Measurements from ENCODE around the gene EIF3L. TPM values are rescaled to one million over a fixed set of nuclear protein-coding genes. Genes with fewer than 3 reads are reported as not detected.

EIF3L gene
- total and polyA plus RNA-seq, 2 of the 8 experiments (the other 6 are each of a cell fraction or from before 2014, with no cell fraction given), result 639 to 886 TPM

GRCh38 chr22:37850801-37851200 is 1.6 kb downstream of the EIF3L start (continued):
- TF ChIP-seq, protein P1, sequence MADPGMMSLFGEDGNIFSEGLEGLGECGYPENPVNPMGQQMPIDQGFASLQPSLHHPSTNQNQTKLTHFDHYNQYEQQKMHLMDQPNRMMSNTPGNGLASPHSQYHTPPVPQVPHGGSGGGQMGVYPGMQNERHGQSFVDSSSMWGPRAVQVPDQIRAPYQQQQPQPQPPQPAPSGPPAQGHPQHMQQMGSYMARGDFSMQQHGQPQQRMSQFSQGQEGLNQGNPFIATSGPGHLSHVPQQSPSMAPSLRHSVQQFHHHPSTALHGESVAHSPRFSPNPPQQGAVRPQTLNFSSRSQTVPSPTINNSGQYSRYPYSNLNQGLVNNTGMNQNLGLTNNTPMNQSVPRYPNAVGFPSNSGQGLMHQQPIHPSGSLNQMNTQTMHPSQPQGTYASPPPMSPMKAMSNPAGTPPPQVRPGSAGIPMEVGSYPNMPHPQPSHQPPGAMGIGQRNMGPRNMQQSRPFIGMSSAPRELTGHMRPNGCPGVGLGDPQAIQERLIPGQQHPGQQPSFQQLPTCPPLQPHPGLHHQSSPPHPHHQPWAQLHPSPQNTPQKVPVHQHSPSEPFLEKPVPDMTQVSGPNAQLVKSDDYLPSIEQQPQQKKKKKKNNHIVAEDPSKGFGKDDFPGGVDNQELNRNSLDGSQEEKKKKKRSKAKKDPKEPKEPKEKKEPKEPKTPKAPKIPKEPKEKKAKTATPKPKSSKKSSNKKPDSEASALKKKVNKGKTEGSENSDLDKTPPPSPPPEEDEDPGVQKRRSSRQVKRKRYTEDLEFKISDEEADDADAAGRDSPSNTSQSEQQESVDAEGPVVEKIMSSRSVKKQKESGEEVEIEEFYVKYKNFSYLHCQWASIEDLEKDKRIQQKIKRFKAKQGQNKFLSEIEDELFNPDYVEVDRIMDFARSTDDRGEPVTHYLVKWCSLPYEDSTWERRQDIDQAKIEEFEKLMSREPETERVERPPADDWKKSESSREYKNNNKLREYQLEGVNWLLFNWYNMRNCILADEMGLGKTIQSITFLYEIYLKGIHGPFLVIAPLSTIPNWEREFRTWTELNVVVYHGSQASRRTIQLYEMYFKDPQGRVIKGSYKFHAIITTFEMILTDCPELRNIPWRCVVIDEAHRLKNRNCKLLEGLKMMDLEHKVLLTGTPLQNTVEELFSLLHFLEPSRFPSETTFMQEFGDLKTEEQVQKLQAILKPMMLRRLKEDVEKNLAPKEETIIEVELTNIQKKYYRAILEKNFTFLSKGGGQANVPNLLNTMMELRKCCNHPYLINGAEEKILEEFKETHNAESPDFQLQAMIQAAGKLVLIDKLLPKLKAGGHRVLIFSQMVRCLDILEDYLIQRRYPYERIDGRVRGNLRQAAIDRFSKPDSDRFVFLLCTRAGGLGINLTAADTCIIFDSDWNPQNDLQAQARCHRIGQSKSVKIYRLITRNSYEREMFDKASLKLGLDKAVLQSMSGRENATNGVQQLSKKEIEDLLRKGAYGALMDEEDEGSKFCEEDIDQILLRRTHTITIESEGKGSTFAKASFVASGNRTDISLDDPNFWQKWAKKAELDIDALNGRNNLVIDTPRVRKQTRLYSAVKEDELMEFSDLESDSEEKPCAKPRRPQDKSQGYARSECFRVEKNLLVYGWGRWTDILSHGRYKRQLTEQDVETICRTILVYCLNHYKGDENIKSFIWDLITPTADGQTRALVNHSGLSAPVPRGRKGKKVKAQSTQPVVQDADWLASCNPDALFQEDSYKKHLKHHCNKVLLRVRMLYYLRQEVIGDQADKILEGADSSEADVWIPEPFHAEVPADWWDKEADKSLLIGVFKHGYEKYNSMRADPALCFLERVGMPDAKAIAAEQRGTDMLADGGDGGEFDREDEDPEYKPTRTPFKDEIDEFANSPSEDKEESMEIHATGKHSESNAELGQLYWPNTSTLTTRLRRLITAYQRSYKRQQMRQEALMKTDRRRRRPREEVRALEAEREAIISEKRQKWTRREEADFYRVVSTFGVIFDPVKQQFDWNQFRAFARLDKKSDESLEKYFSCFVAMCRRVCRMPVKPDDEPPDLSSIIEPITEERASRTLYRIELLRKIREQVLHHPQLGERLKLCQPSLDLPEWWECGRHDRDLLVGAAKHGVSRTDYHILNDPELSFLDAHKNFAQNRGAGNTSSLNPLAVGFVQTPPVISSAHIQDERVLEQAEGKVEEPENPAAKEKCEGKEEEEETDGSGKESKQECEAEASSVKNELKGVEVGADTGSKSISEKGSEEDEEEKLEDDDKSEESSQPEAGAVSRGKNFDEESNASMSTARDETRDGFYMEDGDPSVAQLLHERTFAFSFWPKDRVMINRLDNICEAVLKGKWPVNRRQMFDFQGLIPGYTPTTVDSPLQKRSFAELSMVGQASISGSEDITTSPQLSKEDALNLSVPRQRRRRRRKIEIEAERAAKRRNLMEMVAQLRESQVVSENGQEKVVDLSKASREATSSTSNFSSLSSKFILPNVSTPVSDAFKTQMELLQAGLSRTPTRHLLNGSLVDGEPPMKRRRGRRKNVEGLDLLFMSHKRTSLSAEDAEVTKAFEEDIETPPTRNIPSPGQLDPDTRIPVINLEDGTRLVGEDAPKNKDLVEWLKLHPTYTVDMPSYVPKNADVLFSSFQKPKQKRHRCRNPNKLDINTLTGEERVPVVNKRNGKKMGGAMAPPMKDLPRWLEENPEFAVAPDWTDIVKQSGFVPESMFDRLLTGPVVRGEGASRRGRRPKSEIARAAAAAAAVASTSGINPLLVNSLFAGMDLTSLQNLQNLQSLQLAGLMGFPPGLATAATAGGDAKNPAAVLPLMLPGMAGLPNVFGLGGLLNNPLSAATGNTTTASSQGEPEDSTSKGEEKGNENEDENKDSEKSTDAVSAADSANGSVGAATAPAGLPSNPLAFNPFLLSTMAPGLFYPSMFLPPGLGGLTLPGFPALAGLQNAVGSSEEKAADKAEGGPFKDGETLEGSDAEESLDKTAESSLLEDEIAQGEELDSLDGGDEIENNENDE (IDR thresholded peaks at IDR 0.05; ENCODE audit: insufficient replicate concordance, low read length), result no peak
- TF ChIP-seq RBBP5 (IDR thresholded peaks at IDR 0.05; ENCODE audit: borderline replicate concordance, low read depth, low read length) (no peak), SIN3A (conservative IDR thresholded peaks at IDR 0.05 in 1 of 2, IDR thresholded peaks at IDR 0.05 in 1 of 2; ENCODE audit: low read depth in 1 of 2, low read length in 2 of 2) (no peak), CTCF (IDR thresholded peaks at IDR 0.05; ENCODE audit: control extremely low read depth in 1 of 3, insufficient read depth in 1 of 3, low read depth in 1 of 3, low read length in 3 of 3) (no peak), CBX5 (IDR thresholded peaks at IDR 0.05; ENCODE audit: low read depth, low read length) (no peak), NANOG (IDR thresholded peaks at IDR 0.05; ENCODE audit: insufficient read depth, low read depth, low read length, poor library complexity, severe bottlenecking) (no peak), YY1 (IDR thresholded peaks at IDR 0.05; ENCODE audit: low read depth, low read length) (no peak), ATF3 (IDR thresholded peaks at IDR 0.05; ENCODE audit: insufficient read depth, low read depth, low read length) (no peak)
